AML-193 (cell line): ENCODE results near the gene MUC5AC.
"Not testable (repeated sequence)": the region's sequence is repeated elsewhere in the genome, so short reads cannot be mapped to it uniquely, and the experiment has no call there.

ENCODE experiments used
- DNase-seq, 2 experiments: peaks; one replicate each; lab custom pipeline; 2025; lab: John Stamatoyannopoulos, UW

MUC5AC gene

GRCh38 chr11:1177771-1178090 lies 20.0 kb downstream of the MUC5AC start:
- no peak for DNase-seq

- no peak for DNase-seq
Observed at GRCh38 chr11:1178201-1178885, 20.6 kb downstream of the MUC5AC start.

GRCh38 chr11:1178906-1179305 lies 21.2 kb downstream of the MUC5AC start:
- DNase-seq = no peak

- DNase-seq = no peak
Observed at GRCh38 chr11:1179641-1180040, 21.9 kb downstream of the MUC5AC start.

- DNase-seq = no peak
Observed at GRCh38 chr11:1180171-1180570, 22.4 kb downstream of the MUC5AC start.

- no peak for DNase-seq
Observed at GRCh38 chr11:1180947-1181391, 23.2 kb downstream of the MUC5AC start.

- DNase-seq = no peak
Observed at GRCh38 chr11:1181420-1181819, 23.7 kb downstream of the MUC5AC start.

- DNase-seq = no peak
Observed at GRCh38 chr11:1181853-1182535, 24.2 kb downstream of the MUC5AC start.

- DNase-seq = not testable (repeated sequence)
Observed at GRCh38 chr11:1184139-1184538, 26.4 kb downstream of the MUC5AC start.

GRCh38 chr11:1188451-1189130 lies 30.8 kb downstream of the MUC5AC start:
- not testable (repeated sequence) for DNase-seq

- DNase-seq = not testable (repeated sequence)
Observed at GRCh38 chr11:1189816-1190215, 32.1 kb downstream of the MUC5AC start.

- DNase-seq = not testable (repeated sequence)
Observed at GRCh38 chr11:1191786-1192470, 34.2 kb downstream of the MUC5AC start.

GRCh38 chr11:1192741-1193325 lies 35.1 kb downstream of the MUC5AC start:
- DNase-seq = no peak

- no peak for DNase-seq
Observed at GRCh38 chr11:1193326-1194230, 35.8 kb downstream of the MUC5AC start.

- no peak for DNase-seq
Observed at GRCh38 chr11:1194231-1194976, 36.7 kb downstream of the MUC5AC start.

GRCh38 chr11:1194977-1195681 lies 37.4 kb downstream of the MUC5AC start:
- DNase-seq = no peak

GRCh38 chr11:1195682-1196515 lies 38.1 kb downstream of the MUC5AC start:
- no peak for DNase-seq

GRCh38 chr11:1196516-1197391 lies 39.0 kb downstream of the MUC5AC start:
- DNase-seq = no peak
